Measurements from ENCODE around the gene TMC7.

Gene TMC7

DNA sequence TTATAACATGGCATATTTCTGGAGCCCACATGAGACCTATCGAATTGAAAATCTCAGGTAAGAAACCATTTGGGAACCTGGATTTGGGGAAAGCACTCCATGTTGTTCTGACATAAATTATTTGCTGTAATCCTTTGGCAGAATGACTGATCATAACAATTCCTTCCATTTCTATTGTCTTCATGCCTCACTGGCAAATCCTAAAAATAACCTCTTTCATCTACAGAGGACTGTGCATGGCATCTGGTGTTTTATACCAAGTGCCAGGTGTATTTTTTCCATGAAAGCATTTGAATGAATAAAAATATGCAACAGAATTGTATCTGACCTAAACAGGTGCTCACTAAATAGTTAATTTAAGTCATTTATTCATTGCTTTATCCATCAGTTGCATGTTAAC lies 50.0 kb downstream of the TMC7 start:
- DNase-seq, result no peak

DNA sequence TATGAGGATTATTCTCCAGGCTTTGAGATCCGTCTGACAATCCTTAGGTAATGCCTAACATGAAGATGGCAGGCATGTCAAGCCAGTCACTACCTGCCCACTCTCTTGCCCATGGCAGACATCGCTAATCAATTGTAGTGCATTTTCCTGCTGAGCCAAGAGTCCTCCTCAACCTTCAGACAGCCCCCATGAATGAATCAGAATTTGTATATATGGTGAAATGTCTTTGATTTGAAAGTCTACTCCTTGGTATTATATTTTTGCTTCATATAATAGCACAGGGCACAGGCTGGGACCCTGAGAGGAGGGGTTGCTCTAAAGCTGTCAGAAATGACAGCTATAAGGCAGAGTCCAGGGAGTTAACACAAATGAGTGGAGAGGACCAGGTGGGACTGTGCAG lies 56.7 kb downstream of the TMC7 start:
- no peak for DNase-seq

DNA sequence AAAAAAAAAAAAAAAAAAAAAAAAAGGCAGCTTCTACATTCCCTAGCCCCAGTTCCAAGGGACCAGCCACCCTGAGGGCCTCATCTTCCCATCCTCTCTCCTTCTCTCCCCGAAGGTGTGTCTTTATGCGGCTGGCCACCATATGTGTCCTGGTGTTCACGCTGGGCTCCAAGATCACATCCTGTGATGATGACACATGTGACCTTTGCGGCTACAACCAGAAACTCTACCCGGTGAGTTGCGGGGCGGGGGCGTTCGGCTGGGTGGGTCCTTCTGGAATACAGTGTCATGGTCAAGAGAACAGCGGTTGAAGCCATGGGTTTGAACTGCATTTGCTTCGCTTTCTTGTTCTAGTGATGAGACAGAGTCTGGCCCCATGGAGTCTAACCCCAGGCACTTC lies 61.0 kb downstream of the TMC7 start:
- no peak for DNase-seq

DNA sequence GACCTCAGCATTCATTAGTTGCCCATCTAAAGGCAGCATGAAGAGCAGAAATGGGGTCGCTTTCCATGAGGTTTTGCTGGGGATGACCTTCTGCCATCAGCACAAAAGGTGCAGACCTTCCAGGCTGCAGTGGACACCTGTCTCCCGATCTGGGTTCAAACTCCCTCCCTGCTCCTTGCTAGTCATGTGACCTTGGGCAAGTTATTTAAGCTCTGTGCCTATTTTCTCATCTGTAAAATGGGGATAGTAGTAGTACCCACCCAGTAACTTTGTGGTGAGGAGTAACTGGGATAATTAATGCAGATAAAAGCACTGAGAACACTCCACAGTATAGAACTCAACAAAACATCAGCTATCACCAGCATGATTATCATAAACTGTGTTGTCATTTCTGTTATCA lies 62.3 kb downstream of the TMC7 start:
- no peak for DNase-seq

DNA sequence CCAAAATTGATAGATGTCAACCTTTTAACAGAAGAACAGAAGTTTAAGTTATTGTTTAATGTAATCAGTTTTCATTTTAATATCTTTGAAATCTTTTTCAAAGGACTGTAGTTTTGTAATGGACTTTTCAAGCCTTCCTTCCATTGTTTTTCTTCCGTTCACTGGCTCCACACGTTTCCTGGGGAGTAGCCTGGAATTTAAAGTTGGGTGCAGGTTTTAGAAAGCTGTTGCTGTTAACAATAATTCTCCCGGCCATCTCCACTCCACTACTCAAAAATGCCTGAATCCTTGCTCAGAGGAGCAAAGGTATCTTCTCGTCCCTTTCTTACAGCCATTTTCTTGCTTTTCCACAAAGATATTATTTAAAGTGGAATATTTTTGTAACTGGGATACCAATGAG lies 79.0 kb downstream of the TMC7 start:
- DNase-seq, result no peak

DNA sequence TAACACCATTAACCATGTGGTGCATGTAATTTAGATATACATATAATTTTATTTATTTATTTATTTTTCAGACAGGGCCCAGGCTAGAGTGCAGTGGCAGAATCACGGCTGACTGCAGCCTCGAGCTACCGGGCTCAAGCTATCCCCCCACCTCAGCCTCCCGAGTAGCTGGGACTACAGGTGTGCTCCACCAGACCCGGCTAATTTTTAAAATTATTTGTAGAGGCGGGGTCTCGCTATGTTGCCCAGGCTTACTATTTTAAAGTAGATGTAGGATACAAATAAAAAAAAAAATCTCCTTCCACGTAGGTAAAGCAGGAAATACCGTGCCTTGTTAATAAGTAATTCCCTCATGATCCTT lies 83.2 kb downstream of the TMC7 start:
- no peak for DNase-seq

DNA sequence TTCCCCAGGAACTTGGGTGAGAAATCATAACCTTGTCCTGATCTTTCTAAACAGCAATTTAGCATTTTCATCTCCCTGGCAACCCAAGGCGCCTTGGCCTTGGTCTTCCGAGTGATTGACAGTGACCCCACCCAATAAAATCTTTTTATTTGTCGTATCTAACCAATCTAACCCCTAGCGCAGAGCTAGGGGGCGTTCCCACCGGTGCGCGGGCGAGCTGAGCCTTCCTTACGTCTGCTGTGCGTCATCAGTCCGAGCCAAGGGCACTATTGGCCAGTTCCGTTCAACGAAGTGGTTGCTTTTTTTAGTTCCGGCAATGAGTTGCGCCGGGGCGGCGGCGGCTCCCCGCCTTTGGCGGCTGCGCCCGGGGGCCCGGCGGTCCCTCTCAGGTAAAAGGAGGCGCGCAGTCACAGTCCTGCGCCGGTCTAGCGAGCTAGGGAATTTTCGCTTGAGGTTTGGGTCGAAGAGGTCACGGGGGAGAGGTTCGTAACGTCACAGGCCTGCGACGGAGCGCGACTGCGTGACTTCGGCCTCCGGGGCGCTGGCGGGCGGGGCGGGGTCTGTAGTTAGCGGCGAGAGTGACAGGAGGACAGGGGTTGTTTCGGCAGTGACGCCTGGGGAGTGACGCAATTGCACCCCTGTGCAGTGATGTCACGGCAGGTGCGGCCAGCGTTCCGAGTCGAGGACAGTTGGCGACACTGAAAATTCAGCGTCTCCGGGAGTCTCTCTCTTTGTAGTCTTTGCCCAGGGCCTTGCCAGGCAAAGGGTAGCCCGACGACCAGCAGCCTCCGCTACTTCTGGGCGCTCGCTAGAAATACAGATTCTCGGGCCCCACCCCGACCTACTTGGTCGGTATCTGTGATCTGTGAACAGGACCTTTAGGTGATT lies 83.9 kb downstream of the TMC7 start, which contains the start of gene COQ7:
COQ7 (plus strand) TSS at position 266 of the 888 bp plus-strand sequence; CDS start at position 317, 51 bp downstream.
- DNase-seq, result peak; percentile 100

DNA sequence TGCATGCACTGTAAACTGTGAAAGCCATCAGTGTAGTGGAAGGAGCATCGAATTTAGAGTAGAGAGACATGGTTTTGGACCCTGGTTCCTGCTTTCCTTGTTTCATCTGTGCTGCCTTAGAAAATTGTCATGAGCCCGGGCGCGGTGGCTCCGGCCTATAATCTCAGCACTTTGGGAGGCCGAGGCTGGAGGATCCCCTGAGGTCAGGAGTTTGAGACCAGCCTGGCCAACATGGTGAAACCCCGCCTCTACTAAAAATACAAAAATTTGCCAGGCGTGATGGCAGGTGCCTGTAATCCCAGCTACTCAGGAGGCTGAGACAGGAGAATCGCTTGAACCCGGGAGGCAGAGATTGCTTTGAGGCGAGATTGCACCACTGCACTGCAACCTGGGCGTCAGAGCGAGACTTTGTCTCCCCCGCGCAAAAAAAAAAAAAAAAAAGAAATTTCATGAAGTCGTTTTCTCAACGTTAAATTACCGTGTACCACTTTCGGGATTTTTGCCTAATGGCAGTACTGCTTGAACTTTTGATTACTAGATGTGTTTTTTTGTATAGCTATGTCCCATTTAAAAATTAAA lies 84.6 kb downstream of the TMC7 start:
- no peak for DNase-seq

DNA sequence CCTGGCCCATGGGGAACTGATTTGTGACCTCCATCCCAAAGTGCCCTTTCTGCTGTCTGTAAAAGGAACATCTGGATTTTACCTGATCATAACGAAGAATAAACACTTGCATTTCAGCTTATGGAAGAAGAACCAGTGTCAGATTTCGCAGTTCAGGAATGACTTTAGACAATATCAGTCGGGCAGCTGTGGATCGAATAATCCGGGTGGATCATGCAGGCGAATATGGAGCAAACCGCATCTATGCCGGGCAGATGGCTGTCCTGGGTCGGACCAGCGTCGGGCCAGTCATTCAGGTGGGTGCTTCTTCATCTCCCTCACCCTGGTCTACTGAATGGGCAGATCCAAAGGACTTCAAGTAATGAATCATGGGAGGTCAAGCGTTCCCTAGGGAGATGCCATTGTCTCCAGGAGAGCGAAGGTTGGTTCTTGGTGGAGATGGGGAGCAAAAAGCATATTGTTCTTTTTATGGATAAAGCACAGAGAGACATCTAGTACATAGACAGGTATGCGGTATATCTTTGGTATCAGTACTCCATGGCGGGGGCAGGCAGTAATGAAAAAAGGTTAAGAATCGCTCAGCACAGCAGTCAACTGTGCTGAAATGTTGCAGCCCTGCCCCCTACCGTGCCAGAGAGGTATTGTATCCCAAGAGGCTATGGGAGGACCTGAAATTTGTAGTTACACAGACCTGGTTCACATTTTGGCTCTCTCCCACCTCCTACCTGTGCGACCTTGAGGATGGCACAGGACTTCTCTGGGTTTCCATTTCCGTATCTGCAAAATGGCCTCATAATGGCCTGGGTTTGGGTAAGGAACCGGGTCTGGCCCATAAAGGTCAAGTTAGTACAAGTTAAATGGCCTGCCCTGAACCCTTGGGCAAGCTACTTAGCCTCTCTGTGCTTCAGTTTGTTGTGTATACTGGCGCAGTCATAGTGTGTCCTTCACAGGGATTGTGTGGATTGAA lies 88.4 kb downstream of the TMC7 start:
- DNase-seq, result peak; percentile 48

DNA sequence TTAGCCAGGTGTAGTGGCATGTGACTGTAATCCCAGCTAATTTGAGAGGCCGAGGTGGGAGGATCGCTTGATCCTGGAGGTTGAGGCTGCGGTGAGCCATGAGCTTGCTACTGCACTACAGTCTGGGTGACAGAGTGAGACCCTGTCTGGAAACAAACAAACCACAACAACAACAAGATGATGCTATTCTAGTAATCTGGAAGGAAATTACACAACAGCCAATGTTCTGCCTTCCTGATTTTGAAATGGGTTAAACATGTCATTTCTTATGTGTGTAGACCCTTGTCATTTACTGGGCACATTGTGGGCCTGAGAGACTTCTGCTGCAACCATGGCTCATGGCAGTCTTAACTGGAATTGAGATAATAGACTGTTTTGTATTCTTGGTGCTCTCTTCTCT lies 89.6 kb downstream of the TMC7 start:
- DNase-seq, result no peak

DNA sequence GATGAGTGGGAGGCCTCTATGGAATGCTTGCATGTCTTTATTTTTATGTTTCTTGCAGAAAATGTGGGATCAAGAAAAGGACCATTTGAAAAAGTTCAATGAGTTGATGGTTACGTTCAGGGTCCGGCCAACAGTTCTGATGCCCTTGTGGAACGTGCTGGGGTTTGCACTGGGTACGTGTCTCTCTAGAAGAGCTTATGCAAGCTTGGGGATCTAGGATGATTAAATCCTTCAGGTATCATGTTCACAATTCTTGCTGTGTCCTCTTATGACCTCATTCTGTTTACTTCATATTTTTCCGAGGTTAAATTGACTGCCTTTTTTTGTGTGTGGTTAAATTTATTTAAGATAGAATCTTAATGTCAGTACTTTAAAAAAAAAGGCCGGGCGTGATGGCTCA lies 90.1 kb downstream of the TMC7 start:
- DNase-seq, result no peak

DNA sequence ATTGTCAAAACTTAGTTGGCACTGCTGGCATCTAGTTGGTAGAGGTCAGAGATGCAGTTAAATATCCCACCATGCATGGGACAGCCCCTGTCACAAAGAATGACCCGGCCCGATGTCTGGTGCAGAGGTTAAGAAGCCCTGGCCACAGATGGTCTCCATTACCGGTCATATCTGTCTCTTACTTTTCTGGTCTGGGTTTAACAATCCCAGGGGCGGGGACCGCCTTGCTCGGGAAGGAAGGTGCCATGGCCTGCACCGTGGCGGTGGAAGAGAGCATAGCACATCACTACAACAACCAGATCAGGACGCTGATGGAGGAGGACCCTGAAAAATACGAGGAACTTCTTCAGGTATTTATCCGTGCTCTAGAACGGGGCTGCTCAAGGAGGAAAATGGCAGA lies 91.8 kb downstream of the TMC7 start:
- no peak for DNase-seq

DNA sequence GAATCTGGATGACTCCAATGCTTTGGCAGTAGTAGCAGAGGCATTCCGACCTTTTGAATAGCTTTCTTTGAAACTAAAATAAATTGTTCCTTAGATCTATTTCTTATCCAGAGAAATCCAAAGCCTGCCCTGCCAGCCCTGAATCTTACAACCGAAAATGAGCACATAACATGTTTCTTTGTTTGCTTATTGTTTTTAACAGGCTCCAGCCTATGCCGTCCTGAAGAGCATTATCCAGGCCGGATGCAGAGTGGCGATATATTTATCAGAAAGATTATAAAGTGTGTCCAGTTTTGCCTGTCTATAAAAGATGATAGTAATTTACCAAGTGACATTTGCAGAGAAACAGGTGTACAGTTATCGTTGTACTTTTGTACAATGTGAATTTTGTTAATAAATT lies 94.1 kb downstream of the TMC7 start:
- DNase-seq, result no peak

DNA sequence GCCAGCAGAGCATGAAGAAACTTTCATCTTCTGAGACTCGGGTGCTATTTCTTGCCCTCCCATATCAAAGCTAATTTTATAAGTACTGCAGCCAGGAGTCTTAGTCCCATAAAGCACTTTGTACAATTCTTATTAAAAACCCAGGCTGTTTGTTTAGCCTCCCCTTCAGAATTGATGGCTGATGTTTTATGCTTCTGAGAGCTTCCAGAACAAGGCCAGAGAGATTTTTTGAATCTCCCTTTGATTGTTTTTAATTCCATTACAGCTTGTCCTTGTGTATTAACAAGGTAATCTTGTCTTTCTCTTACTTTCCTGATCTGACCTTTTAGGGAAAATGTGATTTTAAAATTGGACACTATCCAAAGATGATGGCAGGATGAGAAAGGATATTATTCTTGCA lies 99.9 kb downstream of the TMC7 start:
- no peak for DNase-seq

DNA sequence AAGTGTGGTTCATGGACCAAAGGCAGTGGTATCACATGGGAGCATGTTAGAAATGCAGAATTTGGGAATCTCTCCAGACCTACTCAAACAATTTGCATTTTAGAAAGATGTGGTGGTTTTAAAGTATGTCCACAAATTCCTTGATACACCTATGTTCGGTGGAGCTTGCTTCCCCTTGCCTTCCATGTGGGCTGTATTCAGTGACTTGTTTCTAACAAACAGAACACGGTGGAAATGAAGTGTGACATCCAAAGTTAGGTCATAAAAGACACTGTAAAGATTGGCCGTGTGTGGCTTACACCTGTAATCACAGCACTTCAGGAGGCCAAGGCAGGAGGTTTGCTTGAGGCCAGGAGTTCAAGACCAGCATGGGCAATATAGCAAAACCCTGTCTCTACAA lies 100.4 kb downstream of the TMC7 start:
- DNase-seq, result no peak

DNA sequence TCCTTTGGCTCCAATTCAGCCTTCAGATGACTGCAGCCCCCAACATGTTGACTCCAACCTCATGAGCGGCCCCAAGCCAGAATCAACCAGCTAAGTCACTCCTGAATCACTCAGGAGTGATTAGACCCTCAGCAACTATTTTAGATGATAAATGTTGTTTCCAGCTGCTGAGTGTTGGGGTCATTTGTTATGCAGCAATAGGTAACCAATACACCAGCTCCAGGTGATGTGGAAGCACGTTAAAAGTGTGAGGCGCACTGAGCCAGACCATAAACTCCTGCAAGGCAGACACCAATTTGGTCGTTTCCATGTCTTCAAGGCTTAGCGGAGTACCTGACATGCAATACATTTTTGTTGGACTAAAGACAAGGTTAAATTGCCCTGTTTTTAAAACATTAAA lies 101.1 kb downstream of the TMC7 start:
- DNase-seq, result no peak

DNA sequence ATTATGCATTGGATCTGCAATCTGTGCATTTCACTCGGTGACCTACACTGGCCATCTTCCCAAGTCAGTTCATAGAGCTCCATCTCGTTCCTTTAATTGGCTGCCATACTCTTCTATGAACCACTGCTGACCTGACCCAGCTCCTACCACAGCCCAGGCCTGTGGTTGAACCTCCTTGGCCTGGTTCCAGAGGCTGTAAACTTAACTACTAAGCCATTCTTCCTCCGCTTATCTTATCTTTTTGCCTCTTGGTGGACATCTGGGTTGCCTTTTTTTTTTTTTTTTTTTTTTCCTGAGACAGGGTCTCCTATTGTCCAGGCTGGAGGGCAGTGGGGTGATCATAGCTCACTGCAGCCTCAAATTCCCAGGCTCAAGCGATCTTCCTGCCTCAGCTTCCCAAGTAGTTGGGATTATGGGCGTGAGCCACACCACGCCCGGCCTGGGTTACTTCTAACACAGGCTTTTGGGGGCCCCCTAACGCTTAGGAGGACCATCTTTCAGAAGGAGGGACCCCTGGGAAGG lies 102.0 kb downstream of the TMC7 start:
- DNase-seq, result peak; percentile 42

DNA sequence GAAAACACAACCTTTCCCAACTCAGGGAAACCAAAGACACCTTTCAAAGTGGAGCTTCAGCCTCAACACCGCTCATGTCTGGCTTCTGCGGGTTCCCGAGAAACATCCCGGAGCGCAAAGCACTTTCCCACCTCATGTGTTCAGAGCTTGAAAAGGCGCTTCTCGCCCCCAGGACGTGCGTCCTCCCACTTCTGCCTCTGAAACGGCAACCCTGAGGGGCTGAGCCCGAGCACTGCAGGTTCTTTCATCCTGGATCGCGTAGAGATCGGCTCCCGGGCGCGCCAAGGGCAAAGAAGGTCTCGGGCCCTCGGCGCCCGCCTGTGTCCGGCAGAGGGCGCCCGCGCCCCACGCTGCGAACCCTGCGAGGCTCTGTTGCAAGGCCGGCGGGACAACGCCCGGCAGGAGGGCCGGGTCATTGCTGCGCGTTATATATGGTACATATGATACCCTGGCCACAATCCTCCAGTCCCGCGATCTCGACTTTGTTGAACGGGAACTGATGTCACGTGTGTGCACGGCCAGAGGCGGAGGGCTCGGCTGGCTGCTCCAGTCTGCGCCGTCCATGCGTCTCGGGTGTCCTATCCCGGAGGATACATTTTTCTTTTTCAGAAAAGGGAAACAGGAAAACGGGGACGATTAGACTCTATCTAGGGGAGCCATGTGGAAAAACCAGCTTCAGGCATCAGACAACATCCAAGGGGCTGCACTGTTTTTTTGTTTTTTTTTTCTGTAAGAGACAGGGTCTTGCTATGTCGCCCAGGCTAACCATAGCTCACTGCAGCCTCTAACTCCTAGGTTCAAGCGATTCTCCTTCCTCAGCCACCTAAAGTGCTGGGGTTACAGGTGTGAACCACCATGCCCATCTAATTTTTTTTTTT lies 102.8 kb downstream of the TMC7 start:
- peak; percentile 93 for DNase-seq

DNA sequence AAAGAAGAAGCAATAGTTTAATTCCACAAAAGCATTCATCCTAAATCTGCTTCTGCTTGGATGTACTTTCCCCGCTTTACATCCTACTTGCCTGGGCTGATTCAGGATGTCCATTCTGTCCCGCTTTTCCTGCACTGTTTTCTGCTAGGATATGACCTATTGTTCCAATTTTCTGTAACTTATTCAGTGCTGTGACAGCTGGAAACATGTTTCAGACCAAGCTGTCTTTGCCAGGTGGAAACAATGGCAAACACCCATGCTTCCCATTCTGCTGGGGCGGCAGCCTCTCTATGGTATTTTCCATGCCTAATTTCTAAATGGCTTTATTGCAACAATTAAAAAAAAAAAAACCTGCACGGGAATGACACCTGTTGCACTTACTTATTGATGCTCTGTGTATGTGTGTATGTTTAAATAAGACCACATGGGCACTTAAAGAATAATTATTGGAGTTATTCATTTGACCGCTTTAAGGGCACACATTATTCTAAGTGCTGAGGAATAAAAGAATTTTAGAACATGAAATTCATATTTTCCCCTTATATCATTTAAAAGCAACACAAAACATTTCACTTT lies 104.7 kb downstream of the TMC7 start:
- no peak for DNase-seq

DNA sequence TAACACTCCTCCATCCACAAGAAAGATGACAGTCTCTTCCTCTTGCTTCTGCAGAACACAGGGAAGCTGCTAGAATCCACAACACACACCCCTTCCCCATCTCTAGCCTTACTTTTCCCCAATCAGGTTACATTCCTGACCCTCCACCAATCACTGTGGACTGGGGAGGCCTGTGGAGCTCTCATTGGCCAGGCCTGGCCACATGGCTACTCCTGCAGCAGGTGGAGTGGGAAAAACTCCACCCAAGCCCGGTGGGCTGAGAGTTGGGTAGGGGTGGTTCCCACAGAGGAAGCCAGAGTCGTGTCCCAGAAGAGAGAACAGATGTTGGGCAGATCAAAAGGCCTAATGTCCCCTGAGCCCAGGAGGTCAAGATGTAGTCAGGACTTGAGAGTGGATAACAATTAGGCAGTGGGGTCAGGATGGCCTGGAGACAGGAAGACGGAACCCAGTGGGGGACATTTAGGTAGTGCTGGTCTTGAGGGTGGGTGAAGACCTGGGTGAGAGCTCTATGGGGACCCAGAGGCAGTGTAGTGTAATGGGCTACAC lies 105.7 kb downstream of the TMC7 start:
- DNase-seq, result no peak

DNA sequence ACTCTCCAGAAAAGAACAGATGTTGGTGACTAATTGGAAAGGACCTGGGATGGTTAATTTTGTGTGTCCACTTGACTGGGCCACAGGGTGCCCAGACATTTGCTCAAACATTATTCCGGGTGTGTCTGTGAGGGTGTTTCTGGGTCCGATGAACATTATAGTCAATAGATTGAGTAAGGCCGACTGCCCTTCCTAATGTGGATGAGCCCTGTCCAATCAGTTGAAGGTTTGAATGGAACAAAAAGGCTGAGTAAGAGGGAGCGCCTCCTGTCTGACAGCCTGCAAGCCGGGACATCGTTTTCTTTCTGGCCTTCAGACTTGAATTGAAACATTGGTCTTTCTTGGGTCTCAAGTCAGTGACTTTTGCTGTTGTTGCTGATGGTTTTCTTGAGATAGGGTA lies 107.2 kb downstream of the TMC7 start:
- no peak for DNase-seq

All from EL (cell line).